ENCODE data around the gene PEAR1. TPM values are rescaled to one million over a fixed set of nuclear protein-coding genes. Genes with fewer than 3 reads are reported as not detected.

The PEAR1 gene
- total RNA-seq, result 11.3 and 12.1 TPM in 2 replicates

DNA sequence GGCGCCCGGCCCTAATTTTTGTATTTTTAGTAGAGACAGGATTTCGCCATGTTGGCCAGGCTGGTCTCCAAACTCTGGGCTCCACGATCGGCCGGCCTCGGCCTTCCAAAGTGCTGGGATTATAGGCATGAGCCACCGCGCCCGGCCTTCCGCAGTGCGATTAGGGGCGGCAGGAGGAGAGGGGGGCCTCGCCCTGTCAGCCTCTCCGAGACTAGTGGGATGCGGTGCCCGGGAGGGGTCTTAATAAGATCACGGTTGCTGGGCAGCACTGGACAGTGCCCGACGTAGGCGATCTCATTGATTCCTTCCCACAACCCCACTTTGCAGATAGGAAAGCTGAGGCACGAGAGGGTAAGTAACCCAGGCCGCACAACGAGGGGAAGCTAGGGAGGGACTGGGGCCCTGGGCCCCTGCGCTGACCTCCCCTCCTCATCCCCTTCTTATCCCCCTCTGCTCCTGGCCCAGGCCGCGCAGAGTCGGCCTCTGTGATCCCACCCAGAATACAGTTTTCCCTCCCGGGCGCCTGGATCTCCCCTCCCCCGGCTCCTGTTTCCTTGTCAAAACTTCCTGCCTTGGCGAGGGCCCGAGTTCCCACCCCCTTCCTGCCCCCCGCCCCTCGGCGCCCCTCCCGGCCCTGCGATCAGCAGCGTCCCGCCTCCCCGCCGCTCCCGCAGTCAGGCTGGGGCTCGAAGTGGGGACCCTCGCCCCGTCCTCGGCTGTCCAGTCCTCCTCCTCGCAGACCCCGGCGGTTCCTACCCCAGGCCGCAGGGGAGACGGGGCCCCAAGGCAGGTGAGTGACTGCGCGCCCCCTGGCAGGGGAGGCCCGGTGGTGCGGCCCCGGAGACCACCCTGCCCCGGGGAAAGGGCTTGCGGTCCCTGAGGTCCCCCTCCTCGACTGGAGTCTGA, at the start of gene PEAR1:
TSS of gene PEAR1 (plus strand) at position 671 of the 906 bp plus-strand sequence. CDS start 10,209 bp downstream, outside the sequence.
- H3K4me3 ChIP-seq (ENCODE audit: low read depth, low read length), result peak within 1 kb of the TSS; percentile 65
- peak; percentile 53 for DNase-seq (ENCODE audit: low read depth)
- peak; percentile 10 for TF ChIP-seq CTCF (IDR thresholded peaks at IDR 0.05; ENCODE audit: insufficient read depth, low read depth, low read length)

- DNase-seq (ENCODE audit: low read depth), result no peak
- no peak for TF ChIP-seq CTCF (IDR thresholded peaks at IDR 0.05; ENCODE audit: insufficient read depth, low read depth, low read length)
- no peak overlapping the region for H3K4me3 ChIP-seq (ENCODE audit: low read depth, low read length)
These were observed 49.4 kb upstream of the PEAR1 start for GRCh38 chr1:156844102-156844501.

DNA sequence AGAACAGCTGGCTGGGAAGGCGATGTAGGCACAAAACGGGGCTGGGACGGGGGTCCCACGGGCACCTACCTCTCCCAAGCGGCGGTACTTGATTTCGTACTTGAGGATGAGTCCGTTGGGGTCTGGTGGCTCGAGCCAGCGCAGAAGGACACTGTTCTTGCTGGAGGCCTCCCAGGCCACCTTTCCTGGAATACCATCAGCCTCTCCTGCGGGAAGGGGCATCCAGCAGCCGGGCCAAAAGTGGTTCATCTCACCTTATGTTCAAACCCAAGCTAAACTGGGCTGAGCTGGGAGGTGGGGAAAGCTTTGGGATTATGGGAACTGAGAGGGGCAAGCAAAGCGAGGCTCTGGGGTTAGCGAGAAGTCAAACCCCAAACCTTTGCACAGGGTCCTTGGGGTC, 48.9 kb upstream of the PEAR1 start:
- no peak for TF ChIP-seq CTCF (IDR thresholded peaks at IDR 0.05; ENCODE audit: insufficient read depth, low read depth, low read length)
- no peak for DNase-seq (ENCODE audit: low read depth)
- no peak overlapping the region for H3K4me3 ChIP-seq (ENCODE audit: low read depth, low read length)

GRCh38 chr1:156845055-156845952, 48.2 kb upstream of the PEAR1 start:
- TF ChIP-seq CTCF (IDR thresholded peaks at IDR 0.05; ENCODE audit: insufficient read depth, low read depth, low read length), result no peak
- H3K4me3 ChIP-seq (ENCODE audit: low read depth, low read length), result no peak overlapping the region
- DNase-seq (ENCODE audit: low read depth), result no peak

- no peak for DNase-seq (ENCODE audit: low read depth)
- no peak overlapping the region for H3K4me3 ChIP-seq (ENCODE audit: low read depth, low read length)
- TF ChIP-seq CTCF (IDR thresholded peaks at IDR 0.05; ENCODE audit: insufficient read depth, low read depth, low read length), result no peak
These were observed 47.5 kb upstream of the PEAR1 start for GRCh38 chr1:156845953-156846545.

GRCh38 chr1:156846643-156847042, 46.9 kb upstream of the PEAR1 start:
- H3K4me3 ChIP-seq (ENCODE audit: low read depth, low read length), result no peak overlapping the region
- DNase-seq (ENCODE audit: low read depth), result no peak
- TF ChIP-seq CTCF (IDR thresholded peaks at IDR 0.05; ENCODE audit: insufficient read depth, low read depth, low read length), result no peak
